Gastroesophageal sphincter (tissue), 4 donors: ENCODE results near the gene CTXN3. TPM values are rescaled to one million over a fixed set of nuclear protein-coding genes. Genes with fewer than 3 reads are reported as not detected.
A peak's percentile ranks its signal among the peaks of the same experiment; 100 is the strongest.

Experiments
- ATAC-seq: fragments of 150-250 bp; one replicate; pipeline ENCODE4 v1.9.1; 2016; ENCODE audit warnings: mild to moderate bottlenecking, moderate library complexity
- H3K27ac ChIP-seq, 4 donors: fragments of 200-600 bp; sonication (generic) in 3 of 4; 1 replicate in 3 of 4; 2 replicates in 1 of 4; pipeline ENCODE4 v1.5.1; 2016 to 2019
- H3K27me3 ChIP-seq: fragments of 200-600 bp; sonication (generic); one replicate; pipeline ENCODE4 v1.5.1; 2019
- H3K36me3 ChIP-seq, 2 donors: fragments of 200-600 bp; sonication (generic); one replicate each; pipeline ENCODE4 v1.5.1; 2019; ENCODE audit warnings: control low read depth in 1 of 2
- H3K4me1 ChIP-seq, 3 donors: fragments of 200-600 bp; sonication (generic); 1 replicate in 2 of 3; 2 replicates in 1 of 3; pipeline ENCODE4 v1.5.1; 2016 to 2019; ENCODE audit warnings: control low read depth in 2 of 3
- H3K4me3 ChIP-seq, 2 donors: fragments of 200-600 bp; sonication (generic); one replicate each; pipeline ENCODE4 v1.5.1; 2019; ENCODE audit warnings: mild to moderate bottlenecking in 1 of 2, moderate library complexity in 1 of 2
- H3K9me3 ChIP-seq, 3 donors: fragments of 200-600 bp; sonication (generic); one replicate each; pipeline ENCODE4 v1.5.1; 2017 to 2019; ENCODE audit warnings: control low read depth in 2 of 3
- EP300 ChIP-seq: sonication (generic); formaldehyde crosslinking; IDR thresholded peaks from one replicate; pipeline ENCODE4 v1.6.1; 2017; ENCODE audit warnings: antibody characterized with exemption, mild to moderate bottlenecking
- POLR2A ChIP-seq, 2 donors: fragments of 450-650 bp; IDR thresholded peaks; one replicate each; pipeline ENCODE4 v1.6.1; 2017; ENCODE audit warnings: antibody characterized with exemption in 2 of 2, mild to moderate bottlenecking in 2 of 2, moderate library complexity in 1 of 2
- POLR2AphosphoS5 ChIP-seq: sonication (generic); formaldehyde crosslinking; IDR thresholded peaks from one replicate; pipeline ENCODE4 v1.6.1; 2017; ENCODE audit warnings: antibody characterized with exemption
- WGBS, 2 donors: methylation state at CpG; one replicate each; pipeline ENCODE4 v1.1.5; 2018; ENCODE audit warnings: low coverage in 1 of 2; 5-methylcytosine and 5-hydroxymethylcytosine counted together
- total RNA-seq, 4 donors: library from RNA; depleted of rRNA; stranded (reverse); fragments of >200 nt; gene quantifications; one replicate each; pipeline ENCODE4 v1.1.0, GENCODE V29; 2016
- TF ChIP-seq, protein P1 (sequence below), 4 experiments: fragments of 200-600 bp in 2 of 4; fragments of 450-650 bp in 2 of 4; sonication (generic) in 1 of 4; IDR thresholded peaks; one replicate each; pipeline ENCODE4 v1.5.1; 2017 to 2019; ENCODE audit warnings: antibody characterized with exemption in 4 of 4, mild to moderate bottlenecking in 2 of 4, moderate library complexity in 2 of 4

CTXN3 gene
- total RNA-seq, 4 donors from 2014 or later: 0.58 TPM; not detected in 3

DNA sequence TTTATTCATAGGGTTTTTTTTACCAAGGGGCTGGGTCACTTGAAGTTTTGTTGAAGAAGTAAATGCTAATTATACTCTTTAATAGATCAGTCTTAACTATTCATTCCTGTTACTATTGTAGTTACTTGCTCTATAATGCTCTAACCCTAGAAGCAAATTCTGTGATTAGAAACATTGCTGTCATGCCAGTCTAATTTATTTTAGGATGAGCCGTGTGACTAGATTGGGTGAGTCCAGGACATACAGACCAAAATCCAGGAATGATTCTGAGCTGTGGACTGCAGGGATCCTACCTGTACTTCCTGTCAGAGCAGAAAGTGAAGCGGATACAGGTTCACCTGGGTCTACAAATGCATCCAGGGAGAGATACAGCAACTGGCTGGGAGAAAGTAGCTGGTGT, 53.6 kb downstream of the CTXN3 start:
- Histone ChIP-seq H3K36me3 (no peaks in the 10 kb centered on the region), H3K27ac (peak overlapping the region in 1 of 4 donors; percentile 4), H3K4me1 (peaks cover 5 to 48% (median 18%) of the 10 kb centered on the region in 3 donors), H3K9me3 (no peaks in the 10 kb centered on the region), H3K4me3 (no peak overlapping the region), H3K27me3 (no peaks in the 10 kb centered on the region)
- ATAC-seq: no peak
- WGBS, 2 donors: 50 to 92% methylated on average over 1 to 2 of the region's 2 CpGs
- TF ChIP-seq POLR2A (IDR thresholded peaks at IDR 0.05) (no peak), EP300 (no peak), POLR2AphosphoS5 (no peak)
- TF ChIP-seq, protein P1, sequence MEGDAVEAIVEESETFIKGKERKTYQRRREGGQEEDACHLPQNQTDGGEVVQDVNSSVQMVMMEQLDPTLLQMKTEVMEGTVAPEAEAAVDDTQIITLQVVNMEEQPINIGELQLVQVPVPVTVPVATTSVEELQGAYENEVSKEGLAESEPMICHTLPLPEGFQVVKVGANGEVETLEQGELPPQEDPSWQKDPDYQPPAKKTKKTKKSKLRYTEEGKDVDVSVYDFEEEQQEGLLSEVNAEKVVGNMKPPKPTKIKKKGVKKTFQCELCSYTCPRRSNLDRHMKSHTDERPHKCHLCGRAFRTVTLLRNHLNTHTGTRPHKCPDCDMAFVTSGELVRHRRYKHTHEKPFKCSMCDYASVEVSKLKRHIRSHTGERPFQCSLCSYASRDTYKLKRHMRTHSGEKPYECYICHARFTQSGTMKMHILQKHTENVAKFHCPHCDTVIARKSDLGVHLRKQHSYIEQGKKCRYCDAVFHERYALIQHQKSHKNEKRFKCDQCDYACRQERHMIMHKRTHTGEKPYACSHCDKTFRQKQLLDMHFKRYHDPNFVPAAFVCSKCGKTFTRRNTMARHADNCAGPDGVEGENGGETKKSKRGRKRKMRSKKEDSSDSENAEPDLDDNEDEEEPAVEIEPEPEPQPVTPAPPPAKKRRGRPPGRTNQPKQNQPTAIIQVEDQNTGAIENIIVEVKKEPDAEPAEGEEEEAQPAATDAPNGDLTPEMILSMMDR (IDR thresholded peaks at IDR 0.05): no peak

DNA sequence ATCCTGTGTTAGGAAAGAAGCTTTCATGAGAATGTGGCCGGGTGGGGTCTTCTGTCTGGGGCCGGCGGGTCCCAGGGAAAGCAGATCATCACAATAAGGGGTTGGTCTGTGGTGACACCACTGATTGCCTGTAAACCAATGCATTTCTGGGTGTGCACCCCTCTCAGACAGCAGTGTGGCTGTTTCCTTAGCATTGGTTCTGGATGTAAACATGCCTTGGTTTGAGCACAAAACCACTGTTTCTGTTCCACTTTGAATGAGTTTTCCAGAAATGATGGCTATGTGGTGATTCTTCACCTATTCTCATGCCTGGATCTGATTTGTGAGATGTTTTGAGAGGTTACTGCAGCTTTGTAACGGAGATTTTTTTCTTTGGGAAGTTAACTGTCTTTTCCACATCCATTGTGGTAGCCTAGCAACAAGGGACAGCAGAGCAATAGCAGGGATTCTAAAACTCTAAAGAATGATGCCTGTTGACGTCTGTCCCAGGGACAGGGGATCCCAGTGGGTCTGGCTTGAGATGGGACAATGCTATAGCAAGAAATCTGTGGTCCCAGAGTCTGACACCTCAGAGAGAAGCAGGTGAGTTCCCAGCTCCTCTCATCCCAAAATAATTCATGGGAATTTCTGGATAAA, 54.2 kb downstream of the CTXN3 start, which contains the start of gene CCDC192:
TSS of gene CCDC192 (plus strand) at position 466 of the 636 bp plus-strand sequence. CDS start at position 521, 55 bp downstream.
- no peak for ATAC-seq
- Histone ChIP-seq H3K27me3 (no peaks in the 10 kb centered on the region), H3K27ac (peak within 1 kb of the TSS; percentile 35 to 79 (median 63)), H3K4me1 (peaks cover 5 to 51% (median 18%) of the 10 kb centered on the region in 3 donors), H3K36me3 (no peaks in the 10 kb centered on the region), H3K4me3 (no peak within 1 kb of the TSS), H3K9me3 (no peaks in the 10 kb centered on the region)
- TF ChIP-seq POLR2AphosphoS5: no peak
- TF ChIP-seq, protein P1 (IDR thresholded peaks at IDR 0.05): no peak
- TF ChIP-seq EP300: no peak
- TF ChIP-seq POLR2A (IDR thresholded peaks at IDR 0.05): no peak
- WGBS, 2 donors: 59 to 96% methylated on average over 3 to 5 of the region's 5 CpGs

- Histone ChIP-seq H3K27me3 (no peaks in the 10 kb centered on the region), H3K4me1 (peaks cover 5 to 55% (median 18%) of the 10 kb centered on the region in 3 donors), H3K4me3 (no peak overlapping the region), H3K9me3 (no peaks in the 10 kb centered on the region), H3K27ac (peak overlapping the region; percentile 8 to 79 (median 66)), H3K36me3 (no peaks in the 10 kb centered on the region)
- peak; percentile 39 for ATAC-seq
- TF ChIP-seq, protein P1 (IDR thresholded peaks at IDR 0.05): no peak
- peak; percentile 18 for TF ChIP-seq POLR2AphosphoS5
- no peak for TF ChIP-seq POLR2A (IDR thresholded peaks at IDR 0.05)
- WGBS, 2 donors: 12 to 21% methylated on average over 4 of the region's 4 CpGs
Measured at GRCh38 chr5:127705120-127705892, 56.4 kb downstream of the CTXN3 start.

DNA sequence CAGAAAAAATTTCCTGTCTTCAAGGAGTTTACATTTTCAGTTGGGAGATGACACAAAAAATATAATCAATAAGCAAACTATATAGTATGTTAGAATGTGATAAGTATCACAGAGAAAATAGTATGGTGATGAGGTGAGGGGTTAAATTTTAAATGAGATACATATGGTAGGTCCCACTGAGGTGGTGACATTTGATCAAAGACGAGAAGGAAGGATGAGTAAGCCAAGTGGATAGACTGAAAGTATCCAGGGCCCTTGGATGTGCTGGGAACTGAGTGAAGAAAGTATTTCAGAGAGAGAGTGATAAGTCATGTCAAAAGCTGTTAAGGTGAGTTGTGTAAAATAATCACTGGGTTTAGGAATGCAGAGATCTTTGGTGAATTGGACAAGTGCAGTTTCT, 57.8 kb downstream of the CTXN3 start:
- Histone ChIP-seq H3K4me3 (no peak overlapping the region), H3K27me3 (no peaks in the 10 kb centered on the region), H3K9me3 (no peaks in the 10 kb centered on the region), H3K27ac (peak overlapping the region; percentile 68 to 94 (median 78)), H3K36me3 (no peaks in the 10 kb centered on the region), H3K4me1 (peaks cover 5 to 55% (median 18%) of the 10 kb centered on the region in 3 donors)
- 38% methylated on average over 1 of the region's 1 CpG for WGBS, 2 donors
- ATAC-seq: no peak
- TF ChIP-seq EP300: no peak
- TF ChIP-seq POLR2AphosphoS5: no peak
- TF ChIP-seq, protein P1 (IDR thresholded peaks at IDR 0.05): no peak
- no peak for TF ChIP-seq POLR2A (IDR thresholded peaks at IDR 0.05)
